K562 (cell line): Measurements from ENCODE around the gene ACCSL. TPM values are rescaled to one million over a fixed set of nuclear protein-coding genes. Genes with fewer than 3 reads are reported as not detected.

Source experiments
- BCLAF1 ChIP-seq, 2 experiments: fragments of 450-650 bp in 1 of 2; IDR thresholded peaks; 2 replicates each; pipeline ENCODE4 v1.6.1; 2011 to 2017; ENCODE audit warnings: low read depth in 2 of 2, antibody characterized with exemption in 1 of 2, borderline replicate concordance in 1 of 2, low read length in 1 of 2, mild to moderate bottlenecking in 1 of 2, mixed read lengths in 1 of 2; ENCODE audit not compliant: control insufficient read depth in 1 of 2
- CBX1 ChIP-seq: sonication (generic); IDR thresholded peaks from 2 replicates; pipeline ENCODE4 v1.6.1; 2016; ENCODE audit warnings: antibody characterized with exemption, low read depth, mild to moderate bottlenecking
- HDAC1 ChIP-seq, 2 experiments: fragments of 450-650 bp; IDR thresholded peaks; 2 replicates each; pipeline ENCODE4 v1.6.1; 2016 to 2017; ENCODE audit warnings: inconsistent platforms in 1 of 2, mild to moderate bottlenecking in 1 of 2, moderate library complexity in 1 of 2
- HINFP ChIP-seq: fragments of 450-650 bp; conservative IDR thresholded peaks from 2 replicates; pipeline ENCODE4 v1.6.1; 2016; ENCODE audit warnings: missing genetic modification characterization, low read depth, mild to moderate bottlenecking, control low read depth, missing compliant biosample characterization
- IRF9 ChIP-seq: fragments of 450-650 bp; IDR thresholded peaks from 2 replicates; pipeline ENCODE4 v1.6.1; 2016; ENCODE audit warnings: missing biosample characterization, missing genetic modification characterization
- JUNB ChIP-seq: fragments of 450-650 bp; formaldehyde crosslinking; conservative IDR thresholded peaks from 2 replicates; pipeline ENCODE4 v1.4.0; 2020; ENCODE audit warnings: mild to moderate bottlenecking
- MLLT1 ChIP-seq, 2 experiments: fragments of 450-650 bp; IDR thresholded peaks; 2 replicates each; pipeline ENCODE4 v1.6.1; 2016
- PPARD ChIP-seq: fragments of 250-450 bp; sonication (Bioruptor Pico); IDR thresholded peaks from 2 replicates; pipeline ENCODE4 v1.8.0; 2022; ENCODE audit warnings: inconsistent platforms, mild to moderate bottlenecking, moderate library complexity
- RUNX1 ChIP-seq: sonication (generic); IDR thresholded peaks from 2 replicates; pipeline ENCODE4 v1.6.1; 2016; ENCODE audit warnings: antibody characterized with exemption, low read depth
- ZFP36 ChIP-seq: fragments of 150-350 bp; IDR thresholded peaks from 2 replicates; pipeline ENCODE4 v1.6.1; 2018; ENCODE audit warnings: low read length, low read depth; ENCODE audit not compliant: partially characterized antibody
- ZNF224 ChIP-seq: sonication (generic); formaldehyde crosslinking; IDR thresholded peaks from 2 replicates; pipeline ENCODE4 v1.8.0; 2022; ENCODE audit warnings: mild to moderate bottlenecking, missing genetic modification reagents
- polyA plus RNA-seq, 8 experiments: library from polyadenylated mRNA; depleted of rRNA in 4 of 8; stranded (reverse) in 5 of 8; unstranded in 3 of 8; fragments of >200 nt; fragmentation: Nextera tagmentation in 2 of 8; fragmentation: Illumina TruSeq in 1 of 8; extraction: Ambion mirVana in 2 of 8; extraction: Trizol in 1 of 8; gene quantifications; 2 replicates each; pipeline versions ENCODE4 v1.2.1 to v1.2.3, GENCODE V29; 2011 to 2014; ENCODE audit warnings: inconsistent platforms in 1 of 8, missing spikeins in 1 of 8
- total RNA-seq, 7 experiments: library from RNA; depleted of rRNA in 6 of 7; stranded (reverse); fragments of >200 nt in 6 of 7; fragmentation: Illumina TruSeq in 2 of 7; extraction: Trizol in 2 of 7; gene quantifications; 2 replicates each; pipeline versions ENCODE4 v1.2.1 to v1.2.3, GENCODE V29; 2011 to 2021; ENCODE audit warnings: low replicate concordance in 1 of 7

ACCSL gene
- total and polyA plus RNA-seq, 9 of the 15 experiments (the other 6 are each of a cell fraction or from before 2014, with no cell fraction given), result not detected

- no peak for TF ChIP-seq HINFP (tag)
- TF ChIP-seq HDAC1 (IDR thresholded peaks at IDR 0.05), result no peak
- TF ChIP-seq BCLAF1 (IDR thresholded peaks at IDR 0.05; ENCODE audit: borderline replicate concordance in 1 of 2, control insufficient read depth in 1 of 2, low read depth in 2 of 2, low read length in 1 of 2), result no peak
- TF ChIP-seq MLLT1 (IDR thresholded peaks at IDR 0.05), result no peak
- TF ChIP-seq PPARD (CRISPR knock-in tag), result no peak
- TF ChIP-seq RUNX1, result no peak
- TF ChIP-seq CBX1, result no peak
- TF ChIP-seq IRF9 (tag), result no peak
- no peak for TF ChIP-seq ZFP36
- no peak for TF ChIP-seq JUNB (CRISPR knock-in tag)
- TF ChIP-seq ZNF224 (CRISPR knock-in tag), result no peak
Measured at GRCh38 chr11:44014968-44015623, 32.7 kb upstream of the ACCSL start (continued).
